ENCODE data around the gene TBC1D22A.

DNA sequence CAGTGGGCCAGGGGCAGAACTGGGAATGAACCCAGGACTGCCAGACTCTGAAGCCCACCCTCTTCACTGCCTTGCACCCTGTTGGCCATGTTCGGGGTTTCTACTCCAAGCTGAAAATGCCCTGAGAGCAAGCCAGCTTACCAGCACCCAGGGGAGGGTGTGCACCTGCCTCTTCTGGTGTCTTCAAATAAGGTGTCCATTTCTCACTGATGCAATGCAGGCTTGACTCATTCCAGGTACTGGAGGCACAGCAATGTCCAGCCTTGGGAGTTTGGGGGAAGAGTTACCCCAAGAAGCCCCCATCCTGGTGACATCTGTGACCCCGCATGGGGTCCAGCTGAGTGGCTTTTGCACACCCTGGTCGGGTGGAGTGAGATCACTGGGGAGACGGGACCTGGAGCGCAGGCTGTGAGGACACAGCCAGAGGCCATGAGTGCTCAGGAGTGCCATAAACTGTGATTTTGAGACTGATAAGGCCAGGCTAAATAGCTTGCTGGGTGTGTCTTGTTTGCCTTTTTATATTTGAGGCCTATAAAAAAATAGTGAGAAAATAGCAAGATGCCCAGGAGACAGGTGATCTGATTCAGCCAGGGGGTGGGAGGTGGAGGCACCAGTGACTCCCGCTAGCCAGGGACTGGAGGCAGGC lies 19.8 kb upstream of the TBC1D22A start:
- no peak for TF ChIP-seq POLR2A (IDR thresholded peaks at IDR 0.05)
- TF ChIP-seq, protein P1, sequence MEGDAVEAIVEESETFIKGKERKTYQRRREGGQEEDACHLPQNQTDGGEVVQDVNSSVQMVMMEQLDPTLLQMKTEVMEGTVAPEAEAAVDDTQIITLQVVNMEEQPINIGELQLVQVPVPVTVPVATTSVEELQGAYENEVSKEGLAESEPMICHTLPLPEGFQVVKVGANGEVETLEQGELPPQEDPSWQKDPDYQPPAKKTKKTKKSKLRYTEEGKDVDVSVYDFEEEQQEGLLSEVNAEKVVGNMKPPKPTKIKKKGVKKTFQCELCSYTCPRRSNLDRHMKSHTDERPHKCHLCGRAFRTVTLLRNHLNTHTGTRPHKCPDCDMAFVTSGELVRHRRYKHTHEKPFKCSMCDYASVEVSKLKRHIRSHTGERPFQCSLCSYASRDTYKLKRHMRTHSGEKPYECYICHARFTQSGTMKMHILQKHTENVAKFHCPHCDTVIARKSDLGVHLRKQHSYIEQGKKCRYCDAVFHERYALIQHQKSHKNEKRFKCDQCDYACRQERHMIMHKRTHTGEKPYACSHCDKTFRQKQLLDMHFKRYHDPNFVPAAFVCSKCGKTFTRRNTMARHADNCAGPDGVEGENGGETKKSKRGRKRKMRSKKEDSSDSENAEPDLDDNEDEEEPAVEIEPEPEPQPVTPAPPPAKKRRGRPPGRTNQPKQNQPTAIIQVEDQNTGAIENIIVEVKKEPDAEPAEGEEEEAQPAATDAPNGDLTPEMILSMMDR (IDR thresholded peaks at IDR 0.05) = no peak

Data from ovary (tissue), 3 donors.